HepG2 (cell line): ENCODE results near the gene COMMD7. TPM values are rescaled to one million over a fixed set of nuclear protein-coding genes. Genes with fewer than 3 reads are reported as not detected.

Experiments used
- BHLHE40 ChIP-seq: IDR thresholded peaks from 2 replicates; pipeline ENCODE4 v1.6.1; 2011; ENCODE audit warnings: low read length, improper control_type of control experiment
- CHD2 ChIP-seq: IDR thresholded peaks from 2 replicates; pipeline ENCODE4 v1.6.1; 2011; ENCODE audit warnings: low read depth, low read length, improper control_type of control experiment
- ETV5 ChIP-seq: IDR thresholded peaks from 2 replicates; pipeline ENCODE4 v1.6.1; 2018; ENCODE audit warnings: missing biosample characterization, missing genetic modification reagents, inconsistent platforms, borderline replicate concordance
- JDP2 ChIP-seq: sonication (generic); formaldehyde crosslinking; IDR thresholded peaks from 2 replicates; pipeline ENCODE4 v1.8.1; 2022; ENCODE audit warnings: missing genetic modification reagents, borderline replicate concordance
- NR2F6 ChIP-seq, 2 experiments: IDR thresholded peaks; 2 replicates each; pipeline ENCODE4 v1.6.1; 2016; ENCODE audit warnings: antibody characterized with exemption in 1 of 2, mild to moderate bottlenecking in 1 of 2
- PAF1 ChIP-seq: IDR thresholded peaks from 2 replicates; pipeline ENCODE4 v1.6.1; 2016; ENCODE audit warnings: missing genetic modification reagents, missing compliant biosample characterization
- PRDM15 ChIP-seq: sonication (generic); formaldehyde crosslinking; IDR thresholded peaks from 2 replicates; pipeline ENCODE4 v1.4.0; 2020; ENCODE audit warnings: missing genetic modification reagents
- SAP130 ChIP-seq: IDR thresholded peaks from 2 replicates; pipeline ENCODE4 v1.6.1; 2016; ENCODE audit warnings: low read depth
- TFE3 ChIP-seq: IDR thresholded peaks from 2 replicates; pipeline ENCODE4 v1.6.1; 2016
- ZNF121 ChIP-seq: sonication (generic); formaldehyde crosslinking; IDR thresholded peaks from 2 replicates; pipeline ENCODE4 v1.5.0; 2020; ENCODE audit warnings: mild to moderate bottlenecking, missing genetic modification reagents
- ZNF513 ChIP-seq: sonication (generic); formaldehyde crosslinking; conservative IDR thresholded peaks from 2 replicates; pipeline ENCODE4 v1.5.0; 2020; ENCODE audit warnings: missing genetic modification reagents
- ZNF546 ChIP-seq: sonication (generic); formaldehyde crosslinking; conservative IDR thresholded peaks from 2 replicates; pipeline ENCODE4 v1.8.1; 2023; ENCODE audit warnings: mild to moderate bottlenecking, missing genetic modification reagents
- polyA plus RNA-seq, 8 experiments: library from polyadenylated mRNA; depleted of rRNA in 3 of 8; stranded (reverse) in 7 of 8; unstranded in 1 of 8; fragments of >200 nt; fragmentation: Illumina TruSeq in 4 of 8; extraction: Trizol in 4 of 8; gene quantifications; 2 replicates each; pipeline versions ENCODE4 v1.2.1 to v1.2.3, GENCODE V29; 2011 to 2016; ENCODE audit warnings: low read depth in 4 of 8, missing spikeins in 1 of 8, mixed read lengths in 1 of 8; ENCODE audit not compliant: insufficient read depth in 1 of 8
- total RNA-seq, 5 experiments: library from RNA; depleted of rRNA; stranded (reverse); fragments of >200 nt; fragmentation: Illumina TruSeq; extraction: Trizol; gene quantifications; 2 replicates each; pipeline ENCODE4 v1.2.3, GENCODE V29; 2016; ENCODE audit warnings: low read depth in 1 of 5

The COMMD7 gene
- total and polyA plus RNA-seq, 2 of the 13 experiments (the other 11 are each of a cell fraction or from before 2014, with no cell fraction given): 42.1 to 53.3 TPM

- TF ChIP-seq PRDM15 (CRISPR knock-in tag) (peak; percentile 39; the same call in 1 of the 2 replicates), NR2F6 (IDR thresholded peaks at IDR 0.05) (peak; percentile 37; the same call in 1 of the 2 replicates), NR2F6 (CRISPR knock-in tag; IDR thresholded peaks at IDR 0.05) (0 out of 2 replicates have a peak, but pooled peaks have one; percentile 23), PAF1 (CRISPR knock-in tag) (no peak), JDP2 (CRISPR knock-in tag) (no peak), ZNF546 (CRISPR knock-in tag) (no peak), SAP130 (CRISPR knock-in tag) (peak; percentile 34; the same call in 1 of the 2 replicates), ZNF513 (CRISPR knock-in tag) (no peak), ZNF121 (CRISPR knock-in tag) (peak; percentile 32; the same call in 1 of the 2 replicates), BHLHE40 (no peak), TFE3 (CRISPR knock-in tag) (peak; percentile 51; the same call in 1 of the 2 replicates), ETV5 (CRISPR knock-in tag) (peak; percentile 35; the same call in 1 of the 2 replicates), CHD2 (no peak)
- TF ChIP-seq, all 625 proteins: peak for 9
These were observed 5.7 kb downstream of the COMMD7 start (continued) for GRCh38 chr20:32737371-32738223.
